A549 treated with RU486 at 1 μM for 4 hours (cell line): ENCODE measurements around the gene CGA. TPM values are rescaled to one million over a fixed set of nuclear protein-coding genes. Genes with fewer than 3 reads are reported as not detected.

Experiments
- total RNA-seq: library from RNA; stranded (reverse); fragments of 200-300 nt; extraction: Qiagen RNA extraction; gene quantifications from 5 replicates; pipeline ENCODE4 v1.2.3, GENCODE V29; 2022; ENCODE audit warnings: low read depth

CGA gene
- total RNA-seq, result 0.19 to 0.29 TPM (median 0.26 TPM) in 3 of 5 replicates, not detected in the others

DNA sequence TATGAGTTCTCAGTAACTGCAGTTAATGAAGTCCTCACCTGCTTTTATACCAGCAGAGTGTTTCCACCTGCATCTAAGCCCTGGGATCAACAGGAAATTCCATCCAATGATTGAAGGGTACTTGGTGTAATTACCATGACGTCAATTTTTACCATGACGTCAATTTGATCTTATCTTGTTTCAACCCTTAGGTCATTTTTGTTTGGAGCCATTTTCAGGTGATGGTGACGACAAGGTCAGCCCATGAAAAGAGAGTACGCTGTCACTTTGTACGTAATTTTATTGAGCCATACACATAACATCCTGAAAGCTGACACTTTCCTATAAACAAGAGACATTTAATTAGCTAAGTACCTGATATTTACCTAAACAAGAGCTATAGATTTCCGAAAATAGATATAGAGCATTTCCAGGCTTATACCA, at the start of gene CGA:
Gene CGA (minus strand): TSS at position 20 of the 423 bp plus-strand sequence. CDS start 6,906 bp downstream, outside the sequence.

Other genes starting within 250 kb of the CGA start
- gene HTR1E, start 157.6 kb downstream of the CGA start, total RNA-seq, result not detected in 5 replicates
- 2.3 to 4.2 TPM (median 3.2 TPM) in 5 replicates for gene ZNF292, start 60.5 kb upstream of the CGA start, total RNA-seq
- gene SMIM8, start 227.5 kb upstream of the CGA start, total RNA-seq, result 2.3 to 3.9 TPM (median 2.8 TPM) in 5 replicates
- gene GJB7, start 234.2 kb upstream of the CGA start, total RNA-seq, result not detected in 5 replicates
- gene C6orf163, start 249.7 kb upstream of the CGA start, total RNA-seq, result 0.22 to 0.36 TPM in 2 of 5 replicates, not detected in the others